HG03135 (cell line): ENCODE data around the gene UBE2D2.

Source experiments
- ATAC-seq: cut with Tn5 transposase; IDR thresholded peaks from one replicate; pipeline ENCODE4 v1.9.1; 2021; ENCODE audit warnings: mild to moderate bottlenecking, moderate library complexity; ENCODE audit not compliant: unreplicated experiment

UBE2D2 gene

DNA sequence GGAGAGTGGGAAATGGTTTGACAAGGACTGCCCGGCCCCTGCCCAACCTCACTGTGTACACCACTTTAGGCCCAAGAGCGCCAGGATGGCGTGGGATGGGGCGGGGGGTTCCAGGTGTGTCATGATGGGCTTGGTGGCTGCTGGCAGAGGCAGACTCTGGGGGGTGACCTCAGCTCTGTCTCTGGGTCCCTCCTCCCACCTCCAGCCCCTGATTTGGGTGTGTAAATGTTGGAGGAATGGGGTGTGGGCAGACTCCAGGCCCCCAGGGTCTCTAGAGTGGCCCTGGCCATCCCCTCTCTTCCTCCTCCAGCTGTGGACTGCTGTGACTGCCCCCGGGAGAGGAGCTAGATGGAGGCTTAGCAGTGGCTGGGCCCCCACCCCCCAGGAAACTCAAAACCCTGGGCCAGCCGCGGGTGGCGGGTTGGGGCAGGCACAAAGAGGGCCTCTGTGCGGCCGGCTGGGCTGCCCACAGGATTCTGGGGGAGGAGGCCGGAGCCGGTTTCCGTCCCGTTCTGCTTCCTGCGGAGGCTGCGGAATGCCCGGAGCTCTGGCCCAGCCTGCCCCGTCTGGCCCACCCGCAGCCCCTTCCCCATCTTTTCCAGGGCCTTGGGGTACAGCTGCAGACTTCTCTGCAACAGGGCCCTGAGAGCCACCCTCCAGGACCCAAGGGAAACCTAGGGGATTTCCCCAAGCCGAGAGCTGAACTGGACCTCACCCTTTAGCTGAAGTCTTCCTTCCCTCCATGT lies 110.1 kb downstream of the UBE2D2 start:
- no peak for ATAC-seq

GRCh38 chr5:139675213-139675612 lies 114.1 kb downstream of the UBE2D2 start:
- no peak for ATAC-seq

DNA sequence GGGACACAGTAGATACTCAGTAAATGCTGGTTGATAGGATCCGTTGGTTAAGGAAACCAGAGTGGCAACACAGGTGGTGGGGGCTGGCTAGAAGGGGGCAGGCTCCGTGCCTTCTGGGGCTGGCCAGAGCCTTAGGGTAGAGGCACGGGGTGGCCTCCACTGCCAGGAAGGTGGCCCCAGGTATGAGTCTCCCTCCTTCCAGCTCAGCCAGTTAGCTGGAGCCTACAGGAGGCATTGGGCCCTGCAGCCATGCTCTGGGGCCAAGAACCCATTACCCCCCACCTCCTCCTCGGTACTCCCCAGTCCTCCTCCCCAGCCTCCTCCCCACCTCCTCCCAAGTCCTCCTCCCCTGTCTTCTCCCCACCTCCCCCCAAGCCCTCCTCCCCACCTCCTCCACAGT lies 114.7 kb downstream of the UBE2D2 start:
- ATAC-seq: no peak

GRCh38 chr5:139676406-139676805 lies 115.3 kb downstream of the UBE2D2 start:
- ATAC-seq: no peak

DNA sequence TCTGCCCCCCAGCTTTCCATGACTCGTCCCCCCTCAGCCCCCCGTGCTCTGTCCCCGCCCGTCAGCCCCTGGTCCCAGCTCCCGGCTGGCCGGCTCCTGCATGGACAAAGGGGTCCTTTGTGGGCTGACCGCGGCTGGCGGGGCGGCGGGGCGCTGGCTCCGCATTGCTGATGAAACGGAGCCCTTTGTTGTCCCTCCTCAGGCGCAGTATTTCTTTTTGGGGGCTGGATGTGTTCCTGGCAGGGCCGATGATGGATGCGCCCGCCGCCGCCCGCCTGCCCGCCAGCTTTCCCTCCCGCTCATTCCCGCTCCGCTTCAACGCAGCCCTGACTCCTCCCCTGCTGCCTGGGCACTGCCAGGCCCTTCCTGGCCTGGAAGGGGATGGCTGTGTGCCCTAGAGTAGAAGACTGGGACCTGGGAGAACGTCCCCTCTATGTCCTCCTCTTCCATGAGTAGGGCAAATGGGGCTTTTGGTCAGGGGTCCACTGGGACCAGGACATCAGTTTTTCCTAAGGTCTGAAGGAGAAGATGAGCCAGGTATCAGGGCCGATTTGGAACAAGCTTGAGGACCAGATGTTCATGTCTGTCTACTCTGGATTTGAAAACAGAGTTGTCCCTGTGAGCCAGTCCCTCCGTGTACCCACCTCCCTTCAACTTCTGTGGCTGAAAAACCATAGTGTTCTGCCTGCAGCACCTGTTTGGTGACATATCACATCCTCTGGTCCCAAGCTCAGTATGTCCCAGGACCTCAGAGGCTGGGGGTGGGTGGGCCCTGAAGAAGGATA lies 116.0 kb downstream of the UBE2D2 start:
- ATAC-seq: no peak
